ENCODE data around the gene IL1RN. TPM values are rescaled to one million over a fixed set of nuclear protein-coding genes. Genes with fewer than 3 reads are reported as not detected.

The IL1RN gene, protein sequence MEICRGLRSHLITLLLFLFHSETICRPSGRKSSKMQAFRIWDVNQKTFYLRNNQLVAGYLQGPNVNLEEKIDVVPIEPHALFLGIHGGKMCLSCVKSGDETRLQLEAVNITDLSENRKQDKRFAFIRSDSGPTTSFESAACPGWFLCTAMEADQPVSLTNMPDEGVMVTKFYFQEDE
- total RNA-seq (1 to 10 TPM; 3.2 to 5.6 TPM), polyA plus RNA-seq (ENCODE audit: insufficient read depth, low read depth, low replicate concordance) (18.4 TPM)
- long read RNA-seq, donor 1, partial matches to known transcripts: 0 of 1 reads
- long read RNA-seq, donor 1, other reads (novel, unspliced or antisense): 0 of 1 reads
- long read RNA-seq, donor 2: 0 reads

DNA sequence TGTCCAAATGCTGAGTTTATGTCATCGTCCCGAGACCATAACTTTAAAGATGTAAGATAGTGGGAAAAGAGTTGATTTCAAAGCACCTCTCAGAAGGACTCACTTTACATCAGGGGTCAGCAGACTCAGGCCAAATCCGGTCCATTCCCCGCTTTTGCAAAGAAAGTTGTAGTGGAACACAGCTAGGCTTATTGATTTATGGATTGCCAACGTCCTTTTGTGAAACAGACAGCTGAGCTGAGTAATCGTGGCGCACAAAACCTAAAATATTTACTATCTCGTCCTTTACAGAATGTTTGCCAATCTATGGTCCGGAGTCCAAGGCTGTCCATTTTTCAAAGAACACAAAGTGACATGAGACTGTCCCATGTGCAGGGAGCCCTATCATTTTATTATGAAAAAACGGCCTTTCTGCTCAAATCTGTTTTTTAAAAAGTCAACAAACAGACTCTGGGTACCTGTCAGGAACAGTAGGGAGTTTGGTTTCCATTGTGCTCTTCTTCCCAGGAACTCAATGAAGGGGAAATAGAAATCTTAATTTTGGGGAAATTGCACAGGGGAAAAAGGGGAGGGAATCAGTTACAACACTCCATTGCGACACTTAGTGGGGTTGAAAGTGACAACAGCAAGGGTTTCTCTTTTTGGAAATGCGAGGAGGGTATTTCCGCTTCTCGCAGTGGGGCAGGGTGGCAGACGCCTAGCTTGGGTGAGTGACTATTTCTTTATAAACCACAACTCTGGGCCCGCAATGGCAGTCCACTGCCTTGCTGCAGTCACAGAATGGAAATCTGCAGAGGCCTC lies at the start of gene IL1RN:
Gene IL1RN, plus strand, starts transcription at position 754 of the 801 bp plus-strand sequence. Its CDS starts 27 bp downstream, at position 781.
- Histone ChIP-seq H3K27ac (no peak within 1 kb of the TSS), H3K27me3 (no peaks in the 10 kb centered on the region), H3K4me1 (no peaks in the 10 kb centered on the region), H3K4me3 (no peak within 1 kb of the TSS), H3K9me3 (no peaks in the 10 kb centered on the region), H3K36me3 (ENCODE audit: low read depth, missing control alignments) (no peaks in the 10 kb centered on the region)
- no peak for TF ChIP-seq POLR2A (IDR thresholded peaks at IDR 0.05)
- intact Hi-C loops (cut with DNase I; ENCODE audit: low total_unique reads): no loop called here
- WGBS, 2 donors: 84 to 88% methylated on average over 16 of the region's 16 CpGs
- DNase-seq: no peak

DNA sequence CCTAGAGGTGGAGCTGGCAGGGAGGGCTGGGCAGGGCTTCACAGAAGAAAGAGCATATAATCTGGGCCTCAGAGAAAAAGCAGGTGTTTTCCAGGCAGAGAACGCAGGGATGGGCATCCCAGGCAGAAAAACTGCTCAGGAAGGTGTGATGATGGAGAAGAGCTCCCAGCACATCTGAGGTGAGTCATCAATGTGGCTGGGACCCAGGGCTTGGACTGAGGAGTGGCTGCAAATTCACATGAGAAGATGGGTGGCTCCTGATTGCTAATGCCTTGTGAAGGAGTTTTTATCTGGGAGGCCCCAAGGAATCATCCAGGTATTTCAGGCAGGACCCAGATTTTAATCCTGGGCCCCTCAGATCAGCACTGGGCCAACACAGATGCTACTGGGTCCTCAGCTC lies 49.5 kb upstream of the IL1RN start:
- no peak overlapping the region for H3K27ac ChIP-seq
- no peaks in the 10 kb centered on the region for H3K9me3 ChIP-seq
- intact Hi-C loops (cut with DNase I; ENCODE audit: low total_unique reads): no loop called here
- no peak overlapping the region for H3K4me3 ChIP-seq
- 77 to 92% methylated on average over 1 of the region's 1 CpG for WGBS, 2 donors
- TF ChIP-seq, protein P1, sequence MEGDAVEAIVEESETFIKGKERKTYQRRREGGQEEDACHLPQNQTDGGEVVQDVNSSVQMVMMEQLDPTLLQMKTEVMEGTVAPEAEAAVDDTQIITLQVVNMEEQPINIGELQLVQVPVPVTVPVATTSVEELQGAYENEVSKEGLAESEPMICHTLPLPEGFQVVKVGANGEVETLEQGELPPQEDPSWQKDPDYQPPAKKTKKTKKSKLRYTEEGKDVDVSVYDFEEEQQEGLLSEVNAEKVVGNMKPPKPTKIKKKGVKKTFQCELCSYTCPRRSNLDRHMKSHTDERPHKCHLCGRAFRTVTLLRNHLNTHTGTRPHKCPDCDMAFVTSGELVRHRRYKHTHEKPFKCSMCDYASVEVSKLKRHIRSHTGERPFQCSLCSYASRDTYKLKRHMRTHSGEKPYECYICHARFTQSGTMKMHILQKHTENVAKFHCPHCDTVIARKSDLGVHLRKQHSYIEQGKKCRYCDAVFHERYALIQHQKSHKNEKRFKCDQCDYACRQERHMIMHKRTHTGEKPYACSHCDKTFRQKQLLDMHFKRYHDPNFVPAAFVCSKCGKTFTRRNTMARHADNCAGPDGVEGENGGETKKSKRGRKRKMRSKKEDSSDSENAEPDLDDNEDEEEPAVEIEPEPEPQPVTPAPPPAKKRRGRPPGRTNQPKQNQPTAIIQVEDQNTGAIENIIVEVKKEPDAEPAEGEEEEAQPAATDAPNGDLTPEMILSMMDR (IDR thresholded peaks at IDR 0.05): no peak
- TF ChIP-seq POLR2A (IDR thresholded peaks at IDR 0.05): no peak
- H3K4me1 ChIP-seq: no peaks in the 10 kb centered on the region
- DNase-seq: no peak
- no peaks in the 10 kb centered on the region for H3K27me3 ChIP-seq
- H3K36me3 ChIP-seq (ENCODE audit: low read depth, missing control alignments): no peaks in the 10 kb centered on the region

DNA sequence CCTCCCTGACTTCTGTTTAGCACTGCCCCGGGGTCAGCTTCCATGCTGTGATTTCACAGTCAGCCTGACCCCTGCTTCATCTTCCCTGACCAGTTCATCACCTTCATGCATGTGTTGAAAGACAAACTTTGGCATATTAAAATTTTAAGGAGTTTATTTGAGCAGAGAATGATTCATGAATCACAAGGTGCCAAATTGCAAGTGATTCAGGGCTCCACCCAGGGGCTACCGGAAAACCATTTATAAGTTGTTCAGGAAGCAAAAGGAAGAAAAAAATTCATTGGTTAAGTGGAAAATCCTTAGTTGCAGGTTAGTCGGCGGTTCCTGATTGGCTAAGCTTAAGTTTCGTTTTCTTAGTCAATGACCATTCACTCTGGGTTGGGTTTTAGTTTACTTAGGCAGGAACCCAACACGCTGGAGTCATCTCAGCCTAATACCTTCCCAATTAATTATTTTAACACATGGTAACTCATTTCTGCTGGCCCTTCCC lies 49.0 kb upstream of the IL1RN start:
- intact Hi-C loops (cut with DNase I; ENCODE audit: low total_unique reads): no loop called here
- TF ChIP-seq POLR2A (IDR thresholded peaks at IDR 0.05): no peak
- TF ChIP-seq, protein P1 (IDR thresholded peaks at IDR 0.05): no peak
- no peak overlapping the region for H3K27ac ChIP-seq
- no peak overlapping the region for H3K4me3 ChIP-seq
- no peaks in the 10 kb centered on the region for H3K9me3 ChIP-seq
- H3K4me1 ChIP-seq: no peaks in the 10 kb centered on the region
- H3K36me3 ChIP-seq (ENCODE audit: low read depth, missing control alignments): no peaks in the 10 kb centered on the region
- no peaks in the 10 kb centered on the region for H3K27me3 ChIP-seq
- DNase-seq: no peak
- 68 to 75% methylated on average over 6 of the region's 6 CpGs for WGBS, 2 donors

DNA sequence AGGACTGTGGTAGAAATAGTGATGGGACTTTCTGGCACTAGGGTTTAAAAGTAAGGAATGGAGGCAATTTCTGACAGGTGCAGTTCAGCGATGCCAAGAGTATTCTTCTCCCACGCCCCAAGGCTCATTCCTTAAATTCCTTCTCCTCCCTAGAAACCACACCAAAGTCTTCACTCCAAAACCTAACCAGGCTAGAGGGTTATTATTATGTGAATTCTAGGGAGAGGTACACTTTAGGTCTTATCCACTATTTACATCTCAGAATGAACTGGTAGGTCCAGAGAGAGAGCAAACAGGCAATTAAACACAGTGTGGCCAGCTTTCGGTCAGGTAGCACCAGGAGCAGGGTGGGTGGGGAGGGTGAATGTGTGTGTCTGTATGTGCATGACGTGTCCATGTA lies 48.3 kb upstream of the IL1RN start:
- DNase-seq: no peak

DNA sequence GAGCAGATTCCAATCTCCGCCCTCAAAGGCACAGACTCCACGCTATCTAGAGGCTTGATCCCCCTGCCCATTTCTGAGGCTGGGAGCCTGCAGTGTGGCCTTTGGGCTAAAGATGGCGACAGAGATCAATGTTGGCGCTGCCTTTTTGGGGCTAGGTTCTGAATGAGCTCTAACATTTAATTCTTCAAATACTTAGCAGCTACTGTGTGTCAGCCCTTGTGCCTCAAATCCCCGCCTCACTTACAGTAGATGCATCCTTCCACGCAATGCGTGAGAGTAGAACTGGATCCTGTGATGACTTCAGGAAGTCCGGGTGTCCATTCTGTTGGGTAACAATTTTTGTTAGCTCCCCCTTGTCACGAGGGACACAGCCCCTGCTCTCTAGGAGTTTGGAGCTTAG lies 47.3 kb upstream of the IL1RN start:
- Histone ChIP-seq H3K4me3 (no peak overlapping the region), H3K27ac (no peak overlapping the region), H3K36me3 (ENCODE audit: low read depth, missing control alignments) (no peaks in the 10 kb centered on the region), H3K4me1 (no peaks in the 10 kb centered on the region), H3K9me3 (no peaks in the 10 kb centered on the region), H3K27me3 (no peaks in the 10 kb centered on the region)
- 50 to 59% methylated on average over 9 of the region's 9 CpGs for WGBS, 2 donors
- intact Hi-C loops (cut with DNase I; ENCODE audit: low total_unique reads): no loop called here
- DNase-seq: peak; percentile 29
- TF ChIP-seq POLR2A (IDR thresholded peaks at IDR 0.05): no peak
- TF ChIP-seq, protein P1 (IDR thresholded peaks at IDR 0.05): peak in 2 of 3 experiments; percentile 40 to 47

More for the DNA sequence above, 48.3 kb upstream of the IL1RN start:
- Histone ChIP-seq H3K4me3 (no peak overlapping the region), H3K4me1 (no peaks in the 10 kb centered on the region), H3K27ac (no peak overlapping the region), H3K36me3 (ENCODE audit: low read depth, missing control alignments) (no peaks in the 10 kb centered on the region), H3K27me3 (no peaks in the 10 kb centered on the region), H3K9me3 (no peaks in the 10 kb centered on the region)
- intact Hi-C loops (cut with DNase I; ENCODE audit: low total_unique reads): no loop called here
- WGBS, 2 donors: 58 to 95% methylated on average over 4 of the region's 4 CpGs
- no peak for TF ChIP-seq POLR2A (IDR thresholded peaks at IDR 0.05)
- TF ChIP-seq, protein P1 (IDR thresholded peaks at IDR 0.05): no peak

Data from testis (tissue), 5 donors.